HepG2 (cell line): ENCODE results near the gene CIITA. TPM values are rescaled to one million over a fixed set of nuclear protein-coding genes. Genes with fewer than 3 reads are reported as not detected.

ENCODE experiments used
- CBFB ChIP-seq: sonication (generic); formaldehyde crosslinking; IDR thresholded peaks from 2 replicates; pipeline ENCODE4 v1.4.0; 2020; ENCODE audit warnings: missing genetic modification reagents
- ELF1 ChIP-seq: sonication (generic); formaldehyde crosslinking; IDR thresholded peaks from 2 replicates; pipeline ENCODE4 v1.4.0; 2020; ENCODE audit warnings: missing genetic modification reagents
- EP300 ChIP-seq, 3 experiments: sonication (generic) in 1 of 3; formaldehyde crosslinking in 1 of 3; IDR thresholded peaks; 2 replicates each; pipeline versions ENCODE4 v1.5.1 to v1.6.1; 2011 to 2020; ENCODE audit warnings: low read depth in 2 of 3, low read length in 2 of 3, borderline replicate concordance in 1 of 3, improper control_type of control experiment in 1 of 3, mild to moderate bottlenecking in 1 of 3, missing genetic modification reagents in 1 of 3, moderate library complexity in 1 of 3
- HHEX ChIP-seq: IDR thresholded peaks from 2 replicates; pipeline ENCODE4 v1.6.1; 2016; ENCODE audit warnings: control low read depth
- HNF4A ChIP-seq: sonication (generic); formaldehyde crosslinking; IDR thresholded peaks from 2 replicates; pipeline ENCODE4 v1.4.0; 2020; ENCODE audit warnings: missing genetic modification reagents
- MED8 ChIP-seq: sonication (generic); formaldehyde crosslinking; IDR thresholded peaks from 2 replicates; pipeline ENCODE4 v1.8.1; 2023; ENCODE audit warnings: mild to moderate bottlenecking, missing genetic modification reagents; ENCODE audit not compliant: insufficient replicate concordance
- MXI1 ChIP-seq: IDR thresholded peaks from 3 replicates; pipeline ENCODE4 v1.6.1; 2012; ENCODE audit warnings: low read depth, low read length, inconsistent platforms, borderline replicate concordance
- NR2F1 ChIP-seq, 2 experiments: fragments of 450-650 bp in 1 of 2; formaldehyde crosslinking in 1 of 2; IDR thresholded peaks; 2 replicates each; pipeline versions ENCODE4 v1.5.0 to v1.6.1; 2016 to 2020; ENCODE audit warnings: mild to moderate bottlenecking in 1 of 2, missing compliant biosample characterization in 1 of 2, missing genetic modification reagents in 1 of 2, moderate library complexity in 1 of 2
- PPARG ChIP-seq: conservative IDR thresholded peaks from 2 replicates; pipeline ENCODE4 v1.6.1; 2016; ENCODE audit warnings: missing biosample characterization, missing genetic modification reagents
- RARA ChIP-seq: IDR thresholded peaks from 2 replicates; pipeline ENCODE4 v1.6.1; 2016; ENCODE audit warnings: missing genetic modification reagents, missing compliant biosample characterization
- RBAK ChIP-seq: sonication (generic); formaldehyde crosslinking; IDR thresholded peaks from 2 replicates; pipeline ENCODE4 v1.5.1; 2020; ENCODE audit warnings: mild to moderate bottlenecking, missing genetic modification reagents
- ZMYM4 ChIP-seq: sonication (generic); formaldehyde crosslinking; IDR thresholded peaks from 2 replicates; pipeline ENCODE4 v1.8.1; 2023; ENCODE audit warnings: mild to moderate bottlenecking, missing genetic modification reagents
- ZNF124 ChIP-seq: sonication (generic); formaldehyde crosslinking; IDR thresholded peaks from 2 replicates; pipeline ENCODE4 v1.4.0; 2020; ENCODE audit warnings: missing genetic modification reagents
- ZNF30 ChIP-seq: sonication (generic); formaldehyde crosslinking; IDR thresholded peaks from 2 replicates; pipeline ENCODE4 v1.5.0; 2020; ENCODE audit warnings: mild to moderate bottlenecking, missing genetic modification reagents
- ZNF607 ChIP-seq: sonication (generic); formaldehyde crosslinking; IDR thresholded peaks from 2 replicates; pipeline ENCODE4 v1.5.1; 2020; ENCODE audit warnings: missing genetic modification reagents, mild to moderate bottlenecking, borderline replicate concordance
- ZNF652 ChIP-seq: IDR thresholded peaks from 2 replicates; pipeline ENCODE4 v1.6.1; 2016; ENCODE audit warnings: low read depth, borderline replicate concordance
- polyA plus RNA-seq, 8 experiments: library from polyadenylated mRNA; depleted of rRNA in 3 of 8; stranded (reverse) in 7 of 8; unstranded in 1 of 8; fragments of >200 nt; fragmentation: Illumina TruSeq in 4 of 8; extraction: Trizol in 4 of 8; gene quantifications; 2 replicates each; pipeline versions ENCODE4 v1.2.1 to v1.2.3, GENCODE V29; 2011 to 2016; ENCODE audit warnings: low read depth in 4 of 8, missing spikeins in 1 of 8, mixed read lengths in 1 of 8; ENCODE audit not compliant: insufficient read depth in 1 of 8
- total RNA-seq, 5 experiments: library from RNA; depleted of rRNA; stranded (reverse); fragments of >200 nt; fragmentation: Illumina TruSeq; extraction: Trizol; gene quantifications; 2 replicates each; pipeline ENCODE4 v1.2.3, GENCODE V29; 2016; ENCODE audit warnings: low read depth in 1 of 5
- TF ChIP-seq, protein P1 (sequence below): sonication (generic); formaldehyde crosslinking; IDR thresholded peaks from 2 replicates; pipeline ENCODE4 v1.4.0; 2020; ENCODE audit warnings: missing genetic modification reagents
- TF ChIP-seq, protein P2 (sequence below): sonication (generic); formaldehyde crosslinking; IDR thresholded peaks from 2 replicates; pipeline ENCODE4 v1.5.0; 2020; ENCODE audit warnings: missing genetic modification reagents
- TF ChIP-seq, protein P3 (sequence below), 2 experiments: IDR thresholded peaks; 2 replicates each; pipeline ENCODE4 v1.6.1; 2011 to 2012; ENCODE audit warnings: low read length in 2 of 2, borderline replicate concordance in 1 of 2, low read depth in 1 of 2, mild to moderate bottlenecking in 1 of 2, moderate library complexity in 1 of 2
- TF ChIP-seq, protein P4 (sequence below): sonication (generic); formaldehyde crosslinking; IDR thresholded peaks from 2 replicates; pipeline ENCODE4 v1.4.0; 2020; ENCODE audit warnings: missing genetic modification reagents

Gene CIITA
- total and polyA plus RNA-seq, 2 of the 13 experiments (the other 11 are each of a cell fraction or from before 2014, with no cell fraction given), result 0.08 to 0.09 TPM

DNA sequence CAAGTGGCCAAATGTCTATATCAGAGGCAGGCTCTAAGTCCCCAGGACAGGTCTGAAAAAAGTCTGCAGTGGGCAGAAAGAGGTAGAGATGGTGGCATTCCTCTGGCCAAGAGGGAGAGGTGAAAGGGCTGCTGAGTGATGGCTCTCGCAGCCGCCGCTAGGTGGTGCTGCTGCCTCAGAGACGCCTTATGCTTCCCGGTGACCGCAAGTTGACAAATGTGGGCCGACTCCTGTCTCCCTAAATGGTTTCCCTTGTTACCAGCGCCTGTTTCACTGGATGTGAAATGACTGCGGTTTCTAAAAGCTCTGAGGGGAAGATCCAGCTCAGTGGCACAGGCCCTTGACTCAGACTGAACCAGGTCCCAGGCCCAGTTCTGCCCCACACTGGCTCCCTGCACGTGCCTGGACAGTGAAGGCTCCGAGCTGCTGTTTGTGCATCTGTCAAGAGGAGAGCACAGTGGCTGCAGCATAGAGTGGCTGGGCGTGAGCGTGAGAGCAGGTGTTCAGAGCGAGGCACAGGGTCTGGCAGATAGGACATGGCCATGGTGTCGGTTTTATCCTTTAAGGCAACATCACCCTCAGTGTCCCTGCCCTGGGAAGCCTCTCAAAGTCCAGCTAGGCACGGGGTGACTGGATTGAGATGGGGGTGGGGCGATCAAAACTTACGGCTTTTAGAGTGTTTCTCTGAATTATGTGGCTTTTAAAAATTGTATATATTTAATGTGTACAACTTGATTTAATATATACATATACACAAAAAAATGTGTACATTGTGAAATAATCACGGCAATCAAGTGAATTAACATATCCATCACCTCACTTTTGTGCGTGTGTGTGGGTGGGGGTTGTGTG is 87.3 kb downstream of the CIITA start (continued):
- TF ChIP-seq, protein P1, sequence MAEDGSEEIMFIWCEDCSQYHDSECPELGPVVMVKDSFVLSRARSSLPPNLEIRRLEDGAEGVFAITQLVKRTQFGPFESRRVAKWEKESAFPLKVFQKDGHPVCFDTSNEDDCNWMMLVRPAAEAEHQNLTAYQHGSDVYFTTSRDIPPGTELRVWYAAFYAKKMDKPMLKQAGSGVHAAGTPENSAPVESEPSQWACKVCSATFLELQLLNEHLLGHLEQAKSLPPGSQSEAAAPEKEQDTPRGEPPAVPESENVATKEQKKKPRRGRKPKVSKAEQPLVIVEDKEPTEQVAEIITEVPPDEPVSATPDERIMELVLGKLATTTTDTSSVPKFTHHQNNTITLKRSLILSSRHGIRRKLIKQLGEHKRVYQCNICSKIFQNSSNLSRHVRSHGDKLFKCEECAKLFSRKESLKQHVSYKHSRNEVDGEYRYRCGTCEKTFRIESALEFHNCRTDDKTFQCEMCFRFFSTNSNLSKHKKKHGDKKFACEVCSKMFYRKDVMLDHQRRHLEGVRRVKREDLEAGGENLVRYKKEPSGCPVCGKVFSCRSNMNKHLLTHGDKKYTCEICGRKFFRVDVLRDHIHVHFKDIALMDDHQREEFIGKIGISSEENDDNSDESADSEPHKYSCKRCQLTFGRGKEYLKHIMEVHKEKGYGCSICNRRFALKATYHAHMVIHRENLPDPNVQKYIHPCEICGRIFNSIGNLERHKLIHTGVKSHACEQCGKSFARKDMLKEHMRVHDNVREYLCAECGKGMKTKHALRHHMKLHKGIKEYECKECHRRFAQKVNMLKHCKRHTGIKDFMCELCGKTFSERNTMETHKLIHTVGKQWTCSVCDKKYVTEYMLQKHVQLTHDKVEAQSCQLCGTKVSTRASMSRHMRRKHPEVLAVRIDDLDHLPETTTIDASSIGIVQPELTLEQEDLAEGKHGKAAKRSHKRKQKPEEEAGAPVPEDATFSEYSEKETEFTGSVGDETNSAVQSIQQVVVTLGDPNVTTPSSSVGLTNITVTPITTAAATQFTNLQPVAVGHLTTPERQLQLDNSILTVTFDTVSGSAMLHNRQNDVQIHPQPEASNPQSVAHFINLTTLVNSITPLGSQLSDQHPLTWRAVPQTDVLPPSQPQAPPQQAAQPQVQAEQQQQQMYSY, result 0 out of 2 replicates have a peak, but pooled peaks have one; percentile 41
- TF ChIP-seq MXI1 (peak; percentile 41; the same call in 1 of the 3 replicates), MED8 (CRISPR knock-in tag) (no peak), RARA (no peak), NR2F1 (CRISPR knock-in tag; IDR thresholded peaks at IDR 0.05) (no peak), ZNF607 (no peak), ZMYM4 (CRISPR knock-in tag) (no peak), ZNF30 (CRISPR knock-in tag) (no peak), ZNF652 (CRISPR knock-in tag) (no peak), CBFB (CRISPR knock-in tag) (peak; percentile 80; the same call in 1 of the 2 replicates), HHEX (CRISPR knock-in tag) (no peak), PPARG (no peak), EP300 (IDR thresholded peaks at IDR 0.05; ENCODE audit: low read depth in 2 of 2, low read length in 2 of 2) (peak in 1 of 2 experiments; percentile 52; a peak in 1 of 4 replicates), EP300 (CRISPR knock-in tag; IDR thresholded peaks at IDR 0.05; ENCODE audit: borderline replicate concordance) (no peak), HNF4A (CRISPR knock-in tag) (peak; percentile 33; the same call in 1 of the 2 replicates), ELF1 (CRISPR knock-in tag) (no peak), ZNF124 (CRISPR knock-in tag) (no peak), RBAK (CRISPR knock-in tag) (peak; percentile 61; the same call in 1 of the 2 replicates)
- TF ChIP-seq, protein P2, sequence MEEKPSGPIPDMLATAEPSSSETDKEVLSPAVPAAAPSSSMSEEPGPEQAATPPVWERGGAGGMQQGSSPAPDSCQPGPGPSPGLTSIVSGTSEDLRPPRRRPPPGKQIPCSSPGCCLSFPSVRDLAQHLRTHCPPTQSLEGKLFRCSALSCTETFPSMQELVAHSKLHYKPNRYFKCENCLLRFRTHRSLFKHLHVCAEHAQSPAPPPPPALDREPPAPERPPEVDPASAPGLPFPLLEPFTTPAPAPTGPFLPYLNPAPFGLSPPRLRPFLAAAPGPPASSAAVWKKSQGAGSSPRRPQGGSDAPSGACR (CRISPR knock-in tag), result no peak
- TF ChIP-seq, protein P3, sequence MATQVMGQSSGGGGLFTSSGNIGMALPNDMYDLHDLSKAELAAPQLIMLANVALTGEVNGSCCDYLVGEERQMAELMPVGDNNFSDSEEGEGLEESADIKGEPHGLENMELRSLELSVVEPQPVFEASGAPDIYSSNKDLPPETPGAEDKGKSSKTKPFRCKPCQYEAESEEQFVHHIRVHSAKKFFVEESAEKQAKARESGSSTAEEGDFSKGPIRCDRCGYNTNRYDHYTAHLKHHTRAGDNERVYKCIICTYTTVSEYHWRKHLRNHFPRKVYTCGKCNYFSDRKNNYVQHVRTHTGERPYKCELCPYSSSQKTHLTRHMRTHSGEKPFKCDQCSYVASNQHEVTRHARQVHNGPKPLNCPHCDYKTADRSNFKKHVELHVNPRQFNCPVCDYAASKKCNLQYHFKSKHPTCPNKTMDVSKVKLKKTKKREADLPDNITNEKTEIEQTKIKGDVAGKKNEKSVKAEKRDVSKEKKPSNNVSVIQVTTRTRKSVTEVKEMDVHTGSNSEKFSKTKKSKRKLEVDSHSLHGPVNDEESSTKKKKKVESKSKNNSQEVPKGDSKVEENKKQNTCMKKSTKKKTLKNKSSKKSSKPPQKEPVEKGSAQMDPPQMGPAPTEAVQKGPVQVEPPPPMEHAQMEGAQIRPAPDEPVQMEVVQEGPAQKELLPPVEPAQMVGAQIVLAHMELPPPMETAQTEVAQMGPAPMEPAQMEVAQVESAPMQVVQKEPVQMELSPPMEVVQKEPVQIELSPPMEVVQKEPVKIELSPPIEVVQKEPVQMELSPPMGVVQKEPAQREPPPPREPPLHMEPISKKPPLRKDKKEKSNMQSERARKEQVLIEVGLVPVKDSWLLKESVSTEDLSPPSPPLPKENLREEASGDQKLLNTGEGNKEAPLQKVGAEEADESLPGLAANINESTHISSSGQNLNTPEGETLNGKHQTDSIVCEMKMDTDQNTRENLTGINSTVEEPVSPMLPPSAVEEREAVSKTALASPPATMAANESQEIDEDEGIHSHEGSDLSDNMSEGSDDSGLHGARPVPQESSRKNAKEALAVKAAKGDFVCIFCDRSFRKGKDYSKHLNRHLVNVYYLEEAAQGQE (IDR thresholded peaks at IDR 0.05; ENCODE audit: borderline replicate concordance in 1 of 2, low read depth in 1 of 2, low read length in 2 of 2), result no peak
- TF ChIP-seq, protein P4, sequence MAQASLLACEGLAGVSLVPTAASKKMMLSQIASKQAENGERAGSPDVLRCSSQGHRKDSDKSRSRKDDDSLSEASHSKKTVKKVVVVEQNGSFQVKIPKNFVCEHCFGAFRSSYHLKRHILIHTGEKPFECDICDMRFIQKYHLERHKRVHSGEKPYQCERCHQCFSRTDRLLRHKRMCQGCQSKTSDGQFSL (CRISPR knock-in tag), result no peak
